Duodenal mucosa (tissue), 2 donors: Measurements from ENCODE around the gene PLCB1.

Source experiments
- H3K27ac ChIP-seq: one replicate; pipeline ENCODE4 v1.7.0; 2013; ENCODE audit warnings: low read depth, low read length
- H3K27me3 ChIP-seq, 2 donors: one replicate each; pipeline ENCODE4 v1.7.0; 2013; ENCODE audit warnings: low read length in 2 of 2, control low read depth in 1 of 2; ENCODE audit not compliant: insufficient read depth in 2 of 2, control insufficient read depth in 1 of 2
- H3K36me3 ChIP-seq, 2 donors: one replicate each; pipeline ENCODE4 v1.7.0; 2013; ENCODE audit warnings: low read length in 2 of 2, control low read depth in 1 of 2; ENCODE audit not compliant: insufficient read depth in 2 of 2, control insufficient read depth in 1 of 2
- H3K4me1 ChIP-seq, 2 donors: one replicate each; pipeline ENCODE4 v1.7.0; 2013; ENCODE audit warnings: low read length in 2 of 2, control low read depth in 1 of 2; ENCODE audit not compliant: insufficient read depth in 2 of 2, control insufficient read depth in 1 of 2
- H3K4me3 ChIP-seq, 2 donors: one replicate each; pipeline ENCODE4 v1.7.0; 2013; ENCODE audit warnings: low read length in 2 of 2, low read depth in 1 of 2
- H3K9ac ChIP-seq, 2 donors: one replicate each; pipeline ENCODE4 v1.7.0; 2013; ENCODE audit warnings: low read length in 2 of 2, low read depth in 1 of 2
- H3K9me3 ChIP-seq, 2 donors: one replicate each; pipeline ENCODE4 v1.7.0; 2013; ENCODE audit warnings: low read length in 2 of 2, control low read depth in 1 of 2; ENCODE audit not compliant: control insufficient read depth in 1 of 2

PLCB1 gene

DNA sequence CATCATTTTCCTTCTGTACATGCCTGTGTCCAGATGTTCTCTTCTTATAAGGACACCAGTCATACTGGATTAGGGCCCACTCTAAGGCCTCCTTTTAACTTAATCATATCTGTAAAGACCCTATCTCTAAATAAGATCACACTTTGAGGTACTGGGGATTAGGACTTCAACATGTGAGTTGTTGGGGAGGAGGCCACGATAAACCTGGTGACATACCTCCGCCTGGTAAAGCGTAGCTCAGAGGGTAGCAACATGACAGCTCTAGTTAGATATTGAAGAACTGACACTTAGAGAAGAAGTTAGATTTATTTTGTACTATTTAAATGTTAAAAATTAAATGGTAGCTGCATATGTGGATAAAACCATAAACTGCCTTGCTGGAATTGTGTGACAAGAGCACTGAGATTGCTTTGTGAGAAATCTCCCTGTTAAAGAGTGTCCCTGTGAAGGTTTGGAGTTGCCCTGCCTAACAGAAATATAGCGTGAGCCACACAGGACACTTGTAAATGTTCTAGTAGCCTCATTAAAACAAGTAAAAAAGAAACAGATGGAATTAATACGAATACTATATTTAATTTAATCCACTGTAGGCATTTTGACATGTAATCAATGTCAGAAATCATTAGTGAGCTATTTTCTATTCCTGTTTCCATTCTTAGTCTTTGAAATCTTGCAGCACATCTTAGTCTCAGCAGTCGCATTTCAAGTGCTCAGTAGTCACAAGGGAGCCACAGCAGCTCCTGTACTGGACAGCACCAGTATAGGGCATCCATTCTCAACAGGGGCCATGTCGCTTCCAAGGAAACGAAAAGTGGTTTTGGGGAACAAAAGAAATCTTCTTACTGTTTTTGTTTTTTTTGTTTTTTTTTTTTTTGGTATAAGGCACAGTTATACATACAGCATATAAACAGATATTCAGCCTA is 13.4 kb downstream of the PLCB1 start:
- Histone ChIP-seq H3K4me3 (no peak overlapping the region), H3K9ac (no peak overlapping the region), H3K27me3 (no peaks in the 10 kb centered on the region), H3K9me3 (no peaks in the 10 kb centered on the region), H3K36me3 (no peaks in the 10 kb centered on the region), H3K4me1 (peaks cover 0 to 5% of the 10 kb centered on the region in 2 donors), H3K27ac (no peak overlapping the region)

DNA sequence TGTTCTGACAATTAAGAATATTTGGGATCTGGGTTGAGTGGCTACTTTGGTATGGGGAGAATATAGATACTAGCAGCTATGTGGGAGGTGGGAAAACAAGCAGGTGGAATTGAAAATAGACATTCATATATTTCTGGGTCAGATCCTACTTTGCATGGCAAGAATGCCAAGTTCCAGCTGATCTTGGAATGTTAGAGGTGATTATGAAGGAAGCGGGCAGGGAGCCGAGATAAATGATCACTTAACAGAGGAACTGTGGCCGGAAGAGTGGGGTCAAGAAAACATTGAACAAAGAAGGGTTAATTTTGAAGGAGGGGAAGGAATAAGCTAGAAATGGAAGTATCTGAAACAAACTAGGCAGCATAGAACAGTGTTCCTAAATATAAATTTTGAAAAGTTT is 15.4 kb downstream of the PLCB1 start:
- Histone ChIP-seq H3K9ac (no peak overlapping the region), H3K36me3 (no peaks in the 10 kb centered on the region), H3K4me1 (peaks cover 0 to 5% of the 10 kb centered on the region in 2 donors), H3K4me3 (no peak overlapping the region), H3K27ac (no peak overlapping the region), H3K27me3 (no peaks in the 10 kb centered on the region), H3K9me3 (no peaks in the 10 kb centered on the region)

DNA sequence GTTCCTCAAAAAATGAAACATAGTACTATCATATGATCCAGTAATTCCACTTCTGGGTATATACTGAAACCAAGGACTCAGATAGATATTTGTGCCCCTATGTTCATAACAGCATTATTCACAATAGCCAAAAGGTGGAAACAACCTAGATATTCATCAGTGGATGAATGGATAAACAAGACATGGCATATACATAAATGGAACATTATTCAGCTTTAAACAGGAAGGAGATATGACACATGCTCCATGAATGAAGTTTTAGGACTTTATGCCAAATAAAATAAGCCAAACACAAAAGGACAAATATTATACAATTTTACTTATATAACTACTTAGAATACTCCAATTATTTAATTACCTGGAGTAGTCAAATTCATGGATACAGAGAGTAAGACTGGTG is 16.4 kb downstream of the PLCB1 start:
- no peaks in the 10 kb centered on the region for H3K27me3 ChIP-seq
- no peak overlapping the region for H3K4me3 ChIP-seq
- no peaks in the 10 kb centered on the region for H3K36me3 ChIP-seq
- no peaks in the 10 kb centered on the region for H3K9me3 ChIP-seq
- H3K4me1 ChIP-seq, result peaks cover 4 to 6% of the 10 kb centered on the region in 2 donors
- H3K27ac ChIP-seq, result no peak overlapping the region
- H3K9ac ChIP-seq, result no peak overlapping the region

DNA sequence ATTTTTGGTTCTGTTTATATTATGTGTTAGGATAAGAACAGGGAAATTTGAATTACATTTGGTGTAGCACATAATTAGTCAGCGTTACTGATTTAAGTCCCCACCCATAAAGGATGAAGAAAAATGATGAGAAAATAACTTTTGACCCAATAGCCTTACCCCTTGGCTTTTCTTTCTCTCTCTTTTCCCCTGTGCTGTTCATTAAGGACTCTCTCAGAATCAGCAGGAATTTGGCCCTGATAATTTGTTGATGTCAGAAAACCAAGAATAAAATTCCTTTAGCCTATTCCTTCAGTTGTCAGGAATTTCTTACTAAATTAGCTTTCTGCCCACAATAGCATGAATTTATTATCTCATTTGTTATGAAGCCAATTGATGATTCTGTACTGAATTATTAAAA is 18.5 kb downstream of the PLCB1 start:
- Histone ChIP-seq H3K4me1 (peaks cover 5 to 14% of the 10 kb centered on the region in 2 donors), H3K36me3 (no peaks in the 10 kb centered on the region), H3K27ac (no peak overlapping the region), H3K9ac (no peak overlapping the region), H3K9me3 (no peaks in the 10 kb centered on the region), H3K27me3 (no peaks in the 10 kb centered on the region), H3K4me3 (no peak overlapping the region)

DNA sequence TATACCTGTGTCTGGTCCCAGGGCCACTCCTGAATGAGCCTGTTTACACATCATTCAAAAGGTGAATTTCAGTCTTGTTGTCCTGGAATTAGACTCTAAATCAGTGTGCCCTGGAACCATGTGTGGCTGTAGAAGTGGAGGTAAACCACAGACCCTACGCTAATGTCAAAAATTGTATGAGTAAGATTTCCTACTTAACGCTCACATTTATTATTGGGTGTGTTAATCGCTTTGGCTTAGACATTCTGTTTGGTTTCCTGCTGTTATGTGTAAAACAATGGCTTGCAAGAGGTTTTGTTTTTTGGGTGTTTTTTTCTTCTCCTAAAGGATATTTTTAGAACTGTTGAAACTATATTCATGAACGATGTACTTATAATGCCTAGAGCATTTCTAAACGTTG is 19.3 kb downstream of the PLCB1 start:
- Histone ChIP-seq H3K9ac (no peak overlapping the region), H3K27ac (no peak overlapping the region), H3K27me3 (no peaks in the 10 kb centered on the region), H3K9me3 (no peaks in the 10 kb centered on the region), H3K4me1 (peaks cover 12 to 22% of the 10 kb centered on the region in 2 donors), H3K4me3 (no peak overlapping the region), H3K36me3 (no peaks in the 10 kb centered on the region)

DNA sequence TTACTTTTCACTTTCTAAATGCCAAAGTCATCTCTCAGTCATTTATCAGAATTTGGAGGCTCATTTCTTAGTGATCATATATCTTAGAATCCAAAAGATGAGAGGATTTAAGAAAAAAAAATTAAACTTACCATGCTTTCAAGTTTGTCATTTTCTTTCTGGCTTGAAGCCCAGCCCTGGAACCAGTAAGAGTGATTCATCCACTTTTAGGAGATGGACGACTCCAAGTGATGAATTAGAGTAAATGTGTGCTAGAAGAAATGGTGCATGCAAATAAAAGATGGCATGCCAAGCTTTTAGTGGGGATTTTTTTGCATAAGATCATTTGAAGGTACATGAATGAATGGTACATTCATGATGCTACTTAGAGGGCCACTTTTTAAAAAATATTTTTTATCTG is 20.1 kb downstream of the PLCB1 start:
- Histone ChIP-seq H3K4me1 (peaks cover 12 to 27% of the 10 kb centered on the region in 2 donors), H3K9ac (no peak overlapping the region), H3K27ac (no peak overlapping the region), H3K27me3 (no peaks in the 10 kb centered on the region), H3K36me3 (no peaks in the 10 kb centered on the region), H3K9me3 (no peaks in the 10 kb centered on the region), H3K4me3 (no peak overlapping the region)

DNA sequence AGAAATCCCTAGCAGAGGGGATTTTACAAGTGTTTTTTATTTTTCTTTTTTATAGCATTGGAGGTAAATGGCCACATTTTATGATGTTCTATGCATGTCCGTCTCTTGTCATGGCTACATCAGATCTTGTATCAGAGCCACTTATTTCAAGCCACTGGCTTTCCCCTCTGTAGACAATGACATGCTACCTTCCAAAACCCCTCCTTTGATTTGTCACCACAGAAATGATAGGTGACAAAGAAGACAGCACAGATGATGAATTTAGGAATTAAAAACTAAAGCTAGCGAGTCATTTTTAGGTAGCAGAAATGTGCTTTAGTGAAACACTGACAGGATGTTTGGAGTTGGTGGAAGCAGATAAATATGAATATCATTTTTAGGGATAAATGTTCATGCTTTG is 20.8 kb downstream of the PLCB1 start:
- H3K4me3 ChIP-seq, result no peak overlapping the region
- no peak overlapping the region for H3K9ac ChIP-seq
- H3K4me1 ChIP-seq, result peaks cover 12 to 27% of the 10 kb centered on the region in 2 donors

DNA sequence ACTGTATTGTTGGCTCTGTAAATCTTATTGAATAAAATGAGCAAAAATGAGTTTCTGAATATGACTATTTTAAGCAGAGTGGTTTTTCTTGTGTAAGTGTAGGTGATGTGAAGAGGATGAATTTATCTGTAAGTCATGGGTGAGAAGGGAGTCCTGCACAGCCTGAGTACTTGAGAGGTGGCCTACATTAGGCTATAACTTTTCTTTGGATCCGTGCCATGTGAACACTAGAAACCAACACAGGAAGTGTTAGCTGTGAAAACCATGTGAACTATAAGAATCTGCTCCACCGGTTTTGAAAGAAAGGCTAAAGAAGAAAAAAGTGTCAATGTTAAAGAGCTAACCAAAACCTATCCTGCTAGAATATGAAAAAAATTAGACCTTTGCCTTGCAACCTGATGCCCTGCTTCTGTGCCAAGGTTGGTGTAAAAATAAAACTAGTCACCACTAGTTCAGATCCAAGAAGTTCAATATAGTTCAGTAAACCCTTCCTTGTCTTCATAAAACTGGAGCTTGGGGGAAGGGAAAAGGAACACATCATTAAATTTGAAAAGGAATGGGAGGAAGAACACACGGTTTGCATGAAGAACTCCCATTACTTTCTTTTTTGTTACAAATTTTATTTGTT is 21.3 kb downstream of the PLCB1 start:
- no peaks in the 10 kb centered on the region for H3K36me3 ChIP-seq
- H3K27me3 ChIP-seq, result no peaks in the 10 kb centered on the region
- H3K4me1 ChIP-seq, result peaks cover 12 to 27% of the 10 kb centered on the region in 2 donors
- H3K27ac ChIP-seq, result no peak overlapping the region
- no peak overlapping the region for H3K4me3 ChIP-seq
- no peak overlapping the region for H3K9ac ChIP-seq
- peaks cover 2 to 4% of the 10 kb centered on the region in 2 donors for H3K9me3 ChIP-seq

More for the DNA sequence above, 20.8 kb downstream of the PLCB1 start:
- Histone ChIP-seq H3K27ac (no peak overlapping the region), H3K9me3 (no peaks in the 10 kb centered on the region), H3K36me3 (no peaks in the 10 kb centered on the region), H3K27me3 (no peaks in the 10 kb centered on the region)

DNA sequence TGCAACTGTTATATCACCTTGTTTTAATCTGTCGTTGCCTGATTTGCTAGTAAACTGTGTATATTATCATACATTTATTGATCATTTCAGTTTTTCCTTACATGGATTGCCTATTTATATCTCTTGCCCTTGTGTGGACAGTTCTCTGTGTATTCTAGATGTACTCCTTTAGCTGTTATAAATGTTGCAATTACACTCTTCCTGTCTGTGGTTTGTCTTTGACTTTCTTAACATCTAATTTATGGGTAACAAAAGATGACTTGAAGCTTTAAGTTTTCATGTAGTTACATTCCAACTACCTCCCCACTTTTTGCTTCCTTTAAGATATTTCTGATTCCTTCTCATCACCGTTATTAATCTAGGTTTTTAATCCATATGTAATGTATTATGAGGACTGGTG is 22.6 kb downstream of the PLCB1 start:
- Histone ChIP-seq H3K9ac (no peak overlapping the region), H3K4me1 (peaks cover 12 to 27% of the 10 kb centered on the region in 2 donors)

DNA sequence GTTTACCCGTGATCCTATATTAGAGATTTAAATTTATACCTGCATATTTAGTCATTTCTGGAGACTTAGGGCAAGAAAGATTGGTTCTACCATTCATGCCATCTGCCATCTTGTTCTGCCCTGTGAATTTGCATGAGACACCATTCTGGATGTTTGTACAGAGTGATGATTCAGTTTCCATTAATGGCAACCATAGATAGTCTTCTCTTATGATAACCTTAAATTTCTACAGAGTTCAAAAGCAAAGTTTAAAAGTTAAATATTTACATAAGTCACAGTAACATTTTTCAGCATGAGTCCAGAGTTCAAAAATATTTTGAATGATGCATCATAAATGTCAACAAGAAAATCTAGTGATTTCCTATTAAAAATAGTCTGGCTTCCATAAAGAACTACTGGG is 23.2 kb downstream of the PLCB1 start:
- Histone ChIP-seq H3K4me3 (no peak overlapping the region), H3K9ac (no peak overlapping the region), H3K36me3 (no peaks in the 10 kb centered on the region), H3K27me3 (no peaks in the 10 kb centered on the region), H3K9me3 (peaks cover 2 to 8% of the 10 kb centered on the region in 2 donors), H3K4me1 (peaks cover 12 to 27% of the 10 kb centered on the region in 2 donors), H3K27ac (no peak overlapping the region)

More for the DNA sequence above, 22.6 kb downstream of the PLCB1 start:
- H3K27me3 ChIP-seq, result no peaks in the 10 kb centered on the region
- H3K27ac ChIP-seq, result no peak overlapping the region
- peaks cover 2 to 8% of the 10 kb centered on the region in 2 donors for H3K9me3 ChIP-seq
- no peak overlapping the region for H3K4me3 ChIP-seq
- H3K36me3 ChIP-seq, result no peaks in the 10 kb centered on the region
